DLD1 (cell line): Measurements from ENCODE around the gene ATAD3C.
"Not testable (repeated sequence)": the region's sequence is repeated elsewhere in the genome, so short reads cannot be mapped to it uniquely, and the experiment has no call there.

Experiments used
- in situ Hi-C: cut with HindIII; loops from 2 replicates; pipeline ENCODE4 v1.10.0; 2017; ENCODE audit warnings: low sequenced_read_pairs

The ATAD3C gene

DNA sequence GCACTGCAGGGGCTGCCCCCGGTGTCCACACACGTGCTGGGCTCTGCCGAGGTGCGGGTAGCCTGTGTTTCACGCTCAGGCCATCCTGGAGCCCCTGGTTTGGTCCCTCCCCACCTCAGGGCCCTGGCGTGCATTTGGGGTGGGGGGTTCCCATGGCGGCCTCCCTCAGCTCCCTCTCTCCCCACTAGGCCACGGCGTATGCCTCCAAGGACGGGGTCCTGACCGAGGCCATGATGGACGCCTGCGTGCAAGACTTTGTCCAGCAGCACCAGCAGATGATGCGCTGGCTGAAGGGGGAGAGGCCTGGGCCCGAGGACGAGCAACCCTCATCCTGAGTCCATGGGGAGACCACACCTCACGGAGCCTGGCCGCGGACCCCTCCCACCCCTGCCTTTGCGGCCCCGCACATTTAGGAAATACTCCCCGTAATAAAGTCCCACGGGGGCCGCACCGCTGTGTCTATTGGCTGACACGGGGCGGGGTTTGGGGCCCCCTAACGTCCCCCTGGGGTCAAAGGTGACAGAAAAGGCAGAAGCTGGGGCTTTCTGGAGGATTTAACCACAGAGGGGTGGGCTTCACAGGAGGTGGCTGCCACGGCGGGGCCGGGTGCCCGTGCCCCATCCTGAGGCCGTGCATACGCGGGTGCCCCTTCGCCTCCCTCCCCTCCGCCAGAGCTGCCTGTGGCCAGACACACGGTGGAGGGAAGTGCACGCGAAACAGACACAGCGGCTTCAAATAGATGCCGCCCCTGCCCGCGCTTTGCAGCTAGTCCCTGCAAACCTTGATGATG is 18.9 kb downstream of the ATAD3C start:
- in situ Hi-C loops, result not testable (repeated sequence)

DNA sequence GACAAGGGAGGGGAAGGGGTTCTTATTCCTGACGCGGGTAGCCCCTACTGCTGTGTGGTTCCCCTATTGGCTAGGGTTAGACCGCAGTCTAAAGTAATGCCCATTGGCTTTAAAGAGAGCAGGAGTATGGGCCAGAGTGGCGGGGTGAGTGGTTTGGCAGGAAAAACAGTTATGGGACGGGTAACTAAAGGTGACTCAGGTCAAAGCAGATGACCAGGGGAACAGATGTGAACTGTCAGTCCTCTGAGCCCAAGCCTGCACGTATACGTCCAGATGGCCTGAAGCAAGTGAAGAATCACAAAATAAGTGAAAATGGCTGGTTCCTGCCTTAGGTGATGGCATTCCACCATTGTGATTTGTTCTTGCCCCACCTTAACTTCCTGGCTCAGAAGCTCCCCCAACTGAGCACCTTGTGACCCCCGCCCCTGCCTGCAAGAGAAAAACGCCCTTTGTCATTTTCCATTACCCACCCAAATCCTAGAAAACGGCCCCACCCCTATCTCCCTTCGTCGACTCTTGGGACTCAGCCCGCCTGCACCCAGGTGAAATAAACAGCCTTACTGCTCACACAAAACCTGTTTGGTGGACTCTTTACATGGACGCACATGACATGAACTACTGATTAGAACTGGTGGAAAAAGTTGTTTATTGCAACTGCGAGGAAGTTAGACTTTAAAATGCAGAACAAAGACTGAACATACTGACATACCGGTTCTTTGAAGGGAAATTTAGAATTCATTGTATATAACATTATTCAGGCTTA is 21.3 kb downstream of the ATAD3C start:
- in situ Hi-C loops, result no loop called here

DNA sequence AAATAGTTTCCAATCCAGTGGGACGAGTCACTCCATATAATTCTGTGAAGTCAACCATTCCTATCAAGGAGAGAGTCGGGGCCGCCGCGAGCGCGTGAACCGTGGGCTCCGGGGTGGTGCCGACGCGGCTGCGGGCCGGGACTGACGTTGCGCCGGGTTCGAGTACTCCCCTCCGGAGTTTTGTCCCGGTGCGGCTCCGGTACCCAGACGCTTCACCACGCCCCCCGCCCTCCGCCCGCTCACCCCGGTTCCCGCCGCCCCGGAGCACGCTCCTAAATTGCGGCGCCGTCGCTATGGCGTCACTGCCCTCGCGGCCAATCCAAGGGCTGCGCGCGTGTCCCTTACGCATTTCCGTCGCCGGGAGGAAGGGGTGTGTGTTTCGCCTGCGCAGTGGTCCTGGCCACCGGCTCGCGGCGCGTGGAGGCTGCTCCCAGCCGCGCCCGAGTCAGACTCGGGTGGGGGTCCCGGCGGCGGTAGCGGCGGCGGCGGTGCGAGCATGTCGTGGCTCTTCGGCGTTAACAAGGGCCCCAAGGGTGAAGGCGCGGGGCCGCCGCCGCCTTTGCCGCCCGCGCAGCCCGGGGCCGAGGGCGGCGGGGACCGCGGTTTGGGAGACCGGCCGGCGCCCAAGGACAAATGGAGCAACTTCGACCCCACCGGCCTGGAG is 22.0 kb downstream of the ATAD3C start, which contains the start of gene ATAD3B:
TSS of gene ATAD3B (plus strand) at position 377 of the 664 bp plus-strand sequence. CDS start at position 497, 120 bp downstream.
- in situ Hi-C loops, result no loop called here

DNA sequence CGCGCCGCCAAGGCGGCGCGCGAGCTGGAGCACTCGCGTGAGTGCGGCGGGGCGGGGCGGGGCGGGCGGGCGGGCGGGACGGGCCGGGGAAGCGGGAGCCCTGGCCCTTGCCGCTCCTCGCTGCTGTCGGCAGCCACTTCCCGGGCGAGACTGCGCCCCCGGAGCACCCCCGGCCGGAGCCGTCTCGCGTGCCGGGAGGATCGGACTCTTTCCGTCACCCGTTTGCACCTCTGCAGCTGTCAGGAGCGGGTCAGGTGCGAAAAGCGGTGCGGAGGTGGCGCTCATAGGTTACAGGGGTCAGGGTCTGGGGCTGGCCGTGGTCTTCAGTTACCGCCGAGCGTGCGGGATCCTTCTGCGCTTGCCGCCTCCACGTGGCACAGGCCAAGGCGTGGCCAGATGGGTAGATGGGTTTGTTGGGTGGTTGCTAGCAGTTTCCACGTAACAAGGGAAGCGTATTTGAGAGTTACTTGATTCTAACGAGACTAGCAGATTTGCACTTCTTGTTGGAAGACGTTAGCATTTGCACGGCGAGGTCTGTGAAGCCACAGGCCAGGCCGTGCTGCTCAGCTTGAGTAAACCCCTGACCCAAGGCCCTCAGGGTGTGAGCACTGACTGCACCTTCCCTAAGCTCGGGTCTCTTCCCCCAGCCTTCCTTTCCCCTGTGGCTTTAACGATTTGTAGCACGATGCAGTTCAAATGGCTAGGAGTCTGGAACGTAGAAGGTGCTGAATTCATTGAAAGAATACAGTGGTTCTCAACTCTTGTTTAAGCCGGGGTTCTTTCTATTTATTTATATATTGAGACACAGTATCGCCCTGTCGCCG is 22.8 kb downstream of the ATAD3C start:
- in situ Hi-C loops, result not testable (repeated sequence)

DNA sequence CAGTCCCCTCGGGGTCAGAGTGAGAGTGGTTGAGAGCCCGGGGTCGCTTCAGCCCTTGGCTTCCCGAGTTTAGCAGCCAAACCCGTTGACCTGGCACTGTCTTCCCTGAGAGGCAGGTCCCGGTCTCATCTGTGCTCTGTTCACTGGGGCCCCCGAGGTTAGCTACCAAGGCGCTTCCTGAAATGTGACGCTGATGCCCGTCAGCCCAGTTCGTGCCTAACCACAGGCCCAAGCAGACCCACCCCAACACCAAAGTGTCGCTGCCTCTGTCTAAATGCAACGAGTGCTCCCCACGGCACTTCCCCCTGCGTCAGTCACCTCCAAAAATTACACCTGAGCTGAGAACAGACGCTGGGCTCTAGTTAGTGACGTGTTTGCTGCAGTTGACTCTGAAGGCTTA is 26.5 kb downstream of the ATAD3C start:
- in situ Hi-C loops, result not testable (repeated sequence)

DNA sequence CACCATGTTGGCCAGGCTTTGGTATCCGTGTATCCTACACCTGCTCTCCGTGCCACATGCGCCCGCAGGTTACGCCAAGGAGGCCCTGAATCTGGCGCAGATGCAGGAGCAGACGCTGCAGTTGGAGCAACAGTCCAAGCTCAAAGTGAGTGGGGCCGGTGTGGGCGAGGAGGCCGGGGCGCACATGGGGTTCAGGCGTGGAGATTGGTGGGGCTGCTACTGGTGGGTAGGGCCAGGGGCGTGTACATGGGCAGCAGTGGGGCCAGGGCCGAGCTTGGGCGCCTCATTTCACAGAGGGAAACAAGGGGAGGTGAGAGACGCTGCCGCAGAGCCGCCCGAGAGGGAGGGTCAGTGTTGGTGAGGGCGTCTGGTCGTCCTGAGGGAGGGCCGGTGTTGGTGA is 27.7 kb downstream of the ATAD3C start:
- in situ Hi-C loops, result no loop called here

DNA sequence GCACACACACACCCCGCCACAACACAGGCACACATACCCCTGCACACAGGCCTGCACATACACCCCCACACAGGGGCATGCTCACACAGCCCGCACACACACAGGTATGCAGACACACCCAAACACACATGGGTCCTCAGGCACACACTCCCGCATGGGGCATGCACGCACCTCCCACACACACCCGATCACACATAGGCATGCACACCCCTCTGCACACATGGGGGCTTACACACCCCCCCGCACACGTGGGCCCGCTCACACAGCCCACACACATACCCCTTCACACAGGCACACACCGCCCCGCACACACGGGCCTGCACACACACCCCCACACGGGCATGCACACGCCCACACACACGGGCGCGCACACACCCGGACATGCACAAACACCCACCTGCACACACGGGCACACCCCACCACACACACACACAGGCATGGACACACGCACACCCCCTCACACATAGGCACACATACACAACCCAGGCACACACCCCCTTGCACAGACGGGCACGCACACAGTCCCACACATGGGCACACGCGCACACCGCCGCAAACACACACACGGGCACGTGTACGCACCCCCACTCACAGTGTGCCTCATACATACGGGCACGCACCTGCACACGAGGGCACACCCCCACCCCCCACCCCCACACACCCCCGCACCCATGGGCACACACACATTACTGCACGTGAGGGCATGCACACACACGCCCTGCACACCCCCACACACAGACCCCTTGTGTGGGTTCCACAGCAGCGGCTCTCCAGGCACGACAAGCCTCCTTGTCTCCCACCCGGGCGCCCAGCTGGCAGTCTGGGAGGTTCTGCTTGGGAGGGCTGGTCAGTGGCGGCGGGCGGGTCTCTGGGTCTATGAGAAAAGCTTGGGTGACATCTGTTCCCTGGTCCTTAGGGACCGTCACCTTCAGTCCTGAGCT is 30.3 kb downstream of the ATAD3C start:
- in situ Hi-C loops, result no loop called here

DNA sequence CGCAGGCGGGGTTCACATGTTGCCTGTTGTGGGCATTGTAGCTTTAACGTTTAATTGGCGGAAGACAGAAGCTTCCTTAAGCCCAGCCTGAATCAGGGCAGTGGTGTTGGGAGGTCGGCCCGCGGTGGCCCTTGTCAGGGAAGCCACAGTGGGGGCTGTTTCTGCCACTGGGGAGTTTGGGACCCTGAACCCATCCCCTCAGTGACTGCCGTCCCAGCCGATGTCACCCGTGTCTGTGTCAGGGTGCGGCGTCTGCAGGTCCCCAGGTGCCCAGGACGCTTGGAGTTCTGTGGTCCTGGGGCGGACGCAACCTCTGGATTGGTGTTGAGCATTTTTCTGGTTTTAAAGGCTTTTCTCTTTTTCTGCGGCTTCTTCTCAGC is 31.0 kb downstream of the ATAD3C start:
- in situ Hi-C loops, result not testable (repeated sequence)

DNA sequence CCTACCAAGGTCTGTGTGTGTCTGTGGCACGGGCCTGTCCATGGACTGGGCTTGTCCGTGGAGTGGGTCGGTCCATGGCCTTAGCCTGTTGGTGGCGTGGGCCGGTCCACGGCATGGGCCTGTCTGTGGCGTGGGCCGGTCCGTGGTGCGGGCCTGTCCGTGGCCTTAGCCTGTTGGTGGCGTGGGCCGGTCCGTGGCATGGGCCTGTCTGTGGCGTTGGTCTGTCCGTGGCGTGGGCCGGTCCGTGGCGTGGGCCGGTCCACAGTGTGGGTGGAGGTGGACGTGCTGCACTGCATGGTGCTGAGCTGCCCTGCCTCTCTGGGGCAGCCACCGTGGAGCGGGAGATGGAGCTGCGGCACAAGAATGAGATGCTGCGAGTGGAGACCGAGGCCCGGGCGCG is 32.3 kb downstream of the ATAD3C start:
- in situ Hi-C loops, result not testable (repeated sequence)

DNA sequence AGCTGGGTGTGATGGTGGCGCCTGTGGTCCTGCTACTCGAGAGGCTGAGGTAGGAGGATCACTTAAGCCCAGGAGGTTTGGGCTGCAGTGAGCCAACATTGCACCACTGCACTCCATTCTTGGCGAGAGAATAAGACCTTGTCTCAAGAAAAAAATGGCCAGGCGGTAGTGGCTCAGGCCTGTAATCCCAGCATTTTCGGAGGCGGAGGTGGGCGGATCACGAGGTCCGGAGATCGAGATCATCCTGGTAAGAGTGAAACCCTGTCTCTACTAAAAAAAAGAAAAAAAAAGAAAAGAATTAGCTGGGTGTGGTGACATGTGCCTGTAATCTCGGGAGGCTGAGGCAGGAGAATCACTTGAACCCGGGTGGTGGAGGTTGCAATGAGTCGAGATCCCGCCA is 33.4 kb downstream of the ATAD3C start:
- in situ Hi-C loops, result no loop called here

DNA sequence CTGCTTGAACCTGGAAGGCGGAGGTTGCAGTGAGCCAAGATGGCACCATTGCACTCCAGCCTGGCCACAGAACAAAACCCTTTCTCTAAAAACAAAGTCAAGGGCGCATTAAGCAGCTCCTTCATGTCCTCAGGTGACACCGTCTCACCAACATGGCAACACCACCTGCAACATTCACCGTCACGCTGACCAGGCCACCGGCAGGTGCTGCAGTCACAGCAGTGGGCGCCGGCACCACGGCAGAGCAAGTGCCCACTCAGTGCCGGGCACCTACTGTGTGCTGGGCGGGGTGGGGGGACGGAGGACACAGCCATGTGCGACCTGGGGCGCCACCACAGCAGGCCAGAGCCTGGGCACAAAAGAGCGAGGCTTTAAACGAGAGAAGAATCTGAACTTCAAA is 34.2 kb downstream of the ATAD3C start:
- in situ Hi-C loops, result no loop called here

DNA sequence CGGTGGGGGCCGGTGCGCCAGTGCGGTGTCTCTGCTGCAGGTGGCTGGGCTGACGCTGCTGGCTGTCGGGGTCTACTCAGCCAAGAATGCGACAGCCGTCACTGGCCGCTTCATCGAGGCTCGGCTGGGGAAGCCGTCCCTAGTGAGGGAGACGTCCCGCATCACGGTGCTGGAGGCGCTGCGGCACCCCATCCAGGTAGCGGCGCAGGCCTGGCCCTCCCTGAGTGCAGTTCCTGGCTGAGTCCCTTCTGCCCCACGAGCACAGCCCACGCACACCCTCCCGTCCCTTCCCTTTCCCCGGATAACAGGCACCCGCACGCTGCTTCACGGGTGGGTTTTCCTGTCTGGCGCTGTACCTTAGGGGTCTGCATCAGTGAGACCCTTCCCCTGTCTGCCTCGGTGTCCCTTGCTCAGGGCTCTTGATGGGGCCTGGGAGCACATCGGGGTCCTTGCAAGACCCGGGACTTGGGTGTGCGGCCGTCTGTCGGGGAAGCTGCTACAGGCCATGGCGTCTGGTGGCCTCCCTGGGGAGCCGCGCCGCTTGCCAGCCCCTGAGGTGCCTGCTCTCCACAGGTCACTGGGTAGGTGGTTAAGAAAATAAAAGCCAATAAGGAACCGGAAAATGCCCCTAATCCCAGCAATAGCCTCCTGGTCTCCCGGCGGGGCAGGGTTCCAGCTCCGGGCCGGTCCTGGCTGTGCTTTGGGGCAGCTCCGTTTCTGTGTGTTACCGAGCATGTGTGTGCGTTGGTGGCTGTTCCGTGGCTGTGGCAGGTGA is 35.7 kb downstream of the ATAD3C start:
- in situ Hi-C loops, result not testable (repeated sequence)

DNA sequence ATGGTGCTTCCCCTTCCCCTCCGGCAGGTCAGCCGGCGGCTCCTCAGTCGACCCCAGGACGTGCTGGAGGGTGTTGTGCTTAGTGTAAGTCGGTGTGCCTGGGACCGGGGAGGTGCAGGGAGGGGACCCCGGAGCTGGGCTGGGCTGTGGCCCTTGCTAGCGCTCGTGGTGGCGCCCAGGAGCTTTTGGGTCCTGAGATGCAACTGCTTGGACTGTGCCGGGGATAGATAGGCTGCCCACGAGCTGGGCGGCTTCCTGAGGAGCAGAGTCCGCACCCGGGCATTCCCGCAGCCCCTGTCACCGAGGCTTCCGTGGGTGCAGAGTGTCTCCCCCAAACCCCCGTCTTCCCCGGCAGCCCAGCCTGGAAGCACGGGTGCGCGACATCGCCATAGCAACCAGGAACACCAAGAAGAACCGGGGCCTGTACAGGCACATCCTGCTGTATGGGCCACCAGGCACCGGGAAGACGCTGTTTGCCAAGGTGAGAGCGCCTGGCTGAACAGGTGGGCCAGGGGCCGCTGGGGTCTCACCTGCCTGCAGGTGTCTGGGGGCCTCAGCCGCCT is 36.3 kb downstream of the ATAD3C start:
- in situ Hi-C loops, result not testable (repeated sequence)

DNA sequence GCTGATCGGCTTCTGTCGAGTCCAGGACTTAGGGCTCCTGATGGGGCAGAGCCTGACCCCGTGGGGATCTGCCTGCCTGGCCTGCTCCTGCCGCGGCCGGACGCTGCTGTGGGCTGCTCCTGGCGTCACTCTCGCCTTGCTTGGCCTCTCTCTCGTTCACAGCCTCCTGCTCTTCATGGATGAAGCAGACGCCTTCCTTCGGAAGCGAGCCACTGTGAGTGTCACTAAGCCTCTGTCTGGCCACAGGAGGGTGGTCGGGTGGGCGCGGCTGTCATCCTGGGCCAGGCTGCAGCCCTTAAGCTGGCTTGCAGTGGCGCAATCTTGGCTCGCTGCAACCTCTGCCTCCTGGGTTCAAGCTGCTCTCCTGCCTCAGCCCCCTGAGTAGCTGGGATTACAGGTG is 38.2 kb downstream of the ATAD3C start:
- in situ Hi-C loops, result no loop called here

DNA sequence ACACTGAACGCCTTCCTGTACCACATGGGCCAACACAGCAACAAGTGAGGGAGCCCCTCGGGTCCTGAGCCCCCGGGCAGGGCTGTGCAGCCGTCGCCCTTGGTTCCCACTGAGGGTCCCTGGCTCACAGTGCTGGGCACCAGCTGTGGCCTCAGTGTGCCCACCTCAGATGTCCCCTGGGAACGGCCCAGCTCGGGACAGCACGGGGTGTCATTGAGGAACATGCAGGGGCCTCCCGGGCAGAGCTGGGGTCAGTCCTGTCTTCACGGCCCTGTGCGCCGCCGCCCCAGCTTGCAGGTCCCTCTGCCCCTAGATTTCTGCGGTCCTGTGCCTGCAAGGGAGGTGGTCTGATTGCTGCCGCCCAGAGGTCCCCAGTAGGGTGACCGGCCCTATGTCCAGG is 39.7 kb downstream of the ATAD3C start:
- in situ Hi-C loops, result no loop called here

DNA sequence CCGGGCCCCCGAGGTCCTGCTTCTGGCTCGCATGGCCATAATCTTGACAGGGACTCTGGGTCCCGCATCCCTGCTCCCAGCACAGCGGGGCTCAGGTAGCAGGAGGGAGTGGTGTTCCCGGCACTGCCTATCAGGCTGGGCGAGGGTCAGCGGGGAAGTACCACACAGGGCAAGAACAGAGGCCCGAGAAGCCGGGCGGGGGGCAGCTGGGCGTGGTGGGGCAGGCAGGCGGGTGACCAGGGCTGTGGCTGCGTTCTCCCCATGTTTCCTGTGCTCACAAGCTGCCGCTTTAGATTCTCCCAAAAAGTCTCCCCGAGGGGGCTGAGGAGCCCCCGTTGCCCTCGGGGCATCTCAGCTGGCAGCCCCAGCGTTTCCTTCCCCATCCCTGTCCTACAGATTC is 40.4 kb downstream of the ATAD3C start:
- in situ Hi-C loops, result no loop called here

DNA sequence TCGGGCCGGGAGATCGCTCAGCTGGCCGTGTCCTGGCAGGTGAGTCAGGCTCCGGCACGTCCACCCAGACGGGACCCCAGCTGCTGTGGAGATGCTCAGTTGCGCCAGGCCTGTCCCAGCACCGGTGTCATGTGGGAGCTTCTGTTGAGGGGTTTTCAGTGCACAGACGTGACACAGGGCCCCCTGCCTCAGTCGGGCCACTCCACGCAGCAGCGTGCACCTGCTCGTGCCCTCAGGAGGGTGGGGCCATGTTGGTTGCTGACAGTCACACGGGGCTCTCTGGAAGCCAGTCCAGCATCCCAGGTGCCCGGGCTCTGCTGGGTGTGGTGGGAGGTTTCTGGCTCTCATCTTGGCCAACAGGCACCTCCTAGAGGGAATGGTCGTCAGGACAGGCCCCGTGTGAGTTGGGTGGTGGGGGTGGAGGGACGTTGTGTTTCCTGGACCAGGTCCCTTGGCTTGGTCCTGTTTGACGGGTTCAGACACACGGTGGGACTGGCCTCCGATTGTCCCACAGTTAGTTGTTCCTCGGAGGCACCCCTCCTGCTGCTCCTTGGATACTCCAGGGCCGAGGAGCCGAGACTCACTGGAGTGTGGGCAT is 41.2 kb downstream of the ATAD3C start:
- in situ Hi-C loops, result no loop called here

DNA sequence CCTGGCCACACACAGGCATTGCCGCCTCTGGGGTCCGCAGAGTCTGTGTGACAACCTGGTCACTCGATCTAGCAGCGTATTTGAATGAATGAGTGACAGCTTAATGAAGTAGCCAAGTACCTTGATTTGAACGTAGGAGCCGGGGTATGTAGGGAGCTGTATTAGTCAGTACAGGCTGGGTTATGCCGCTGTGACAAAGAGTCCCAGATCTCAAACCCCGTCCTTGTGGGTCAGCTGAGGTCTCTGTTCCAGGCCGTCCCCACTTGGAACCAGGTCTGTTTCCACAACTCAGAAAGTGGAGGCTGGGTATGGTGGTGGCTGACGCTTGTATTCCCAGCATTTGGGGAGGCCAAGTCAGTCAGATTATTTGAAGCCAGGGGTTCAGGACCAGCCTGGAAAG is 42.1 kb downstream of the ATAD3C start:
- in situ Hi-C loops, result no loop called here
